Neural cell (in vitro differentiated cells): ENCODE measurements around the gene ARHGEF7. TPM values are rescaled to one million over a fixed set of nuclear protein-coding genes. Genes with fewer than 3 reads are reported as not detected.

ENCODE experiments used
- H2AFZ ChIP-seq: fragments of 200-600, 300-800 bp; sonication (generic), shearing (Covaris generic); 2 replicates; pipeline ENCODE4 v1.6.0; 2014; ENCODE audit warnings: low read depth, mild to moderate bottlenecking, antibody characterized with exemption, low read length, moderate library complexity
- H3F3A ChIP-seq: fragments of 200-600 bp; shearing (Covaris generic); 2 replicates; pipeline ENCODE4 v1.6.1; 2016; ENCODE audit warnings: mild to moderate bottlenecking, moderate library complexity, mixed read lengths, antibody characterized with exemption, low read length; ENCODE audit not compliant: insufficient read depth, poor library complexity, severe bottlenecking
- H3K27ac ChIP-seq: fragments of 200-600, 300-800 bp; sonication (generic), shearing (Covaris generic); 2 replicates; pipeline ENCODE4 v1.5.1; 2014; ENCODE audit warnings: mild to moderate bottlenecking, low read length, moderate library complexity
- H3K27me3 ChIP-seq: fragments of 300-800, 200-600 bp; sonication (generic), shearing (Covaris generic); 2 replicates; pipeline ENCODE4 v1.6.0; 2014; ENCODE audit warnings: mild to moderate bottlenecking, low read depth, low read length, moderate library complexity; ENCODE audit not compliant: insufficient read depth
- H3K36me3 ChIP-seq: fragments of 300-800, 200-600 bp; sonication (generic), shearing (Covaris generic); 2 replicates; pipeline ENCODE4 v1.5.1; 2014; ENCODE audit warnings: mild to moderate bottlenecking, antibody characterized with exemption, low read length, moderate library complexity; ENCODE audit not compliant: insufficient read depth
- H3K4me2 ChIP-seq: fragments of 300-800, 200-600 bp; sonication (generic), shearing (Covaris generic); 2 replicates; pipeline ENCODE4 v1.6.0; 2014; ENCODE audit warnings: mild to moderate bottlenecking, low read length
- H3K4me3 ChIP-seq: fragments of 300-800, 200-600 bp; sonication (generic), shearing (Covaris generic); 2 replicates; pipeline ENCODE4 v1.5.1; 2014; ENCODE audit warnings: mild to moderate bottlenecking, low read length, moderate library complexity
- H3K79me2 ChIP-seq: fragments of 200-600 bp; shearing (Covaris generic); replicated peaks from 2 replicates; pipeline ENCODE4 v1.6.0; 2014; ENCODE audit warnings: mild to moderate bottlenecking, low read length, moderate library complexity; ENCODE audit not compliant: insufficient read depth
- H3K9ac ChIP-seq: fragments of 300-800, 200-600 bp; sonication (generic), shearing (Covaris generic); 2 replicates; pipeline ENCODE4 v1.6.1; 2016; ENCODE audit warnings: mild to moderate bottlenecking, low read length, mixed read lengths
- H3K9me2 ChIP-seq: fragments of 200-600 bp; shearing (Covaris generic); 2 replicates; pipeline ENCODE4 v1.6.1; 2016; ENCODE audit warnings: mild to moderate bottlenecking, low read length, mixed read lengths; ENCODE audit not compliant: insufficient read depth
- H3K9me3 ChIP-seq: fragments of 200-600, 300-800 bp; sonication (generic), shearing (Covaris generic); 2 replicates; pipeline ENCODE4 v1.6.1; 2016; ENCODE audit warnings: mild to moderate bottlenecking, mixed run types, low read length, moderate library complexity, mixed read lengths
- H4K20me1 ChIP-seq: fragments of 200-600 bp; shearing (Covaris generic); 2 replicates; pipeline ENCODE4 v1.6.1; 2016; ENCODE audit warnings: mild to moderate bottlenecking, mixed run types; ENCODE audit not compliant: insufficient read depth
- EP300 ChIP-seq: fragments of 450-650 bp; conservative IDR thresholded peaks from 2 replicates; pipeline ENCODE4 v1.6.1; 2014; ENCODE audit warnings: antibody characterized with exemption, mild to moderate bottlenecking, moderate library complexity; ENCODE audit not compliant: poor library complexity, severe bottlenecking
- EZH2 ChIP-seq: fragments of 200-600, 300-800 bp; shearing (Covaris generic), sonication (generic); IDR thresholded peaks from 2 replicates; pipeline ENCODE4 v1.6.1; 2014; ENCODE audit warnings: antibody characterized with exemption, low read length, borderline replicate concordance, mild to moderate bottlenecking; ENCODE audit not compliant: insufficient read depth, poor library complexity, severe bottlenecking
- MXI1 ChIP-seq: fragments of 450-650 bp; conservative IDR thresholded peaks from 2 replicates; pipeline ENCODE4 v1.6.1; 2014; ENCODE audit warnings: antibody characterized with exemption, mild to moderate bottlenecking; ENCODE audit not compliant: poor library complexity, severe bottlenecking
- POLR2AphosphoS5 ChIP-seq: IDR thresholded peaks from 2 replicates; pipeline ENCODE4 v1.6.1; 2012
- RAD21 ChIP-seq: fragments of 450-650 bp; conservative IDR thresholded peaks from 2 replicates; pipeline ENCODE4 v1.6.1; 2014; ENCODE audit warnings: antibody characterized with exemption, mild to moderate bottlenecking, moderate library complexity
- SMC3 ChIP-seq: fragments of 450-650 bp; conservative IDR thresholded peaks from 2 replicates; pipeline ENCODE4 v1.6.1; 2014; ENCODE audit warnings: antibody characterized with exemption, mild to moderate bottlenecking, moderate library complexity; ENCODE audit not compliant: poor library complexity
- TAF1 ChIP-seq: IDR thresholded peaks from 2 replicates; pipeline ENCODE4 v1.6.1; 2012; ENCODE audit warnings: low read depth
- polyA plus RNA-seq: library from polyadenylated mRNA; depleted of rRNA; stranded (reverse); fragments of >200 nt; gene quantifications from 2 replicates; pipeline ENCODE4 v1.2.3, GENCODE V29; 2014
- TF ChIP-seq, protein P1 (sequence below): fragments of 450-650 bp; IDR thresholded peaks from 2 replicates; pipeline ENCODE4 v1.5.1; 2014; ENCODE audit warnings: antibody characterized with exemption, mild to moderate bottlenecking, moderate library complexity; ENCODE audit not compliant: poor library complexity, severe bottlenecking
- TF ChIP-seq, protein P2 (sequence below): IDR thresholded peaks from 2 replicates; pipeline ENCODE4 v1.6.1; 2012; ENCODE audit warnings: borderline replicate concordance

The ARHGEF7 gene
- polyA plus RNA-seq, 1 donor from 2014 or later, result 155 TPM

DNA sequence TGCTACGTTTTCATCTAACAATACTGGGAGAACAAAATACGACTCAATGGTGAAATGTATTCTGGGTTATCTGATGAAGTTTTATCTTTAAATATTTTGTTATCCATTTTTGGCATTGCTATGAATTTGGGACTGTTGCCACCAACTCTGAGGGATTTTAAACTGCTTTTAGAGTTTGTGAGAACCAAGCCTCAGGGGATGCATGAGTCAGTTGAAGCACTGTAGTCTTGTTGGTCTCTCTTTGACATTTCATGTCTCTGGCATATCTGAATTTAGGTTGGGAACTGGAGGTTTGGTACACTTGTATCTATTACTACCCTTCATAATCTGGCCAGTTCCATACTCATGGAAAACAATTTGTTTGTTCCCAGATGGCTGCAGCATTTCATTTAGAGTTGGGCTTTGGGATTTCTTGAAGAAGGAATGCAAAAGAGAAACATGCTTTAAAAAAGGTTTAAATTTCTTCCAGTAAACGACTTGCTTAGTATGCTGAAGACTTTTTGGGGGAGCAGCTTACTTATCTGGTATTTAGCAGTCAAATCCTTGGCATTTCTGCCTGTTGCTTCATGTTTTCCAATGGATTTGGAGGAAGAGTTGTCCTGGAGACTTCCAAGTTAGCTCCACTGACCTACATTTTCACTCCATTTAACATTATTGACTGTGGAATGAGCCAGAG, 28.9 kb downstream of the ARHGEF7 start:
- Histone ChIP-seq H4K20me1 (no peaks in the 10 kb centered on the region), H3K27me3 (no peaks in the 10 kb centered on the region), H3K4me3 (no peak overlapping the region), H3F3A (no peaks in the 10 kb centered on the region), H3K4me2 (no peak overlapping the region), H3K36me3 (peaks cover 5% of the 10 kb centered on the region), H3K9me2 (no peaks in the 10 kb centered on the region), H2AFZ (no peak overlapping the region), H3K9ac (no peak overlapping the region), H3K27ac (no peak overlapping the region), H3K79me2 (peaks cover 55% of the 10 kb centered on the region), H3K9me3 (no peaks in the 10 kb centered on the region)
- TF ChIP-seq EP300 (no peak), MXI1 (no peak), SMC3 (no peak), TAF1 (no peak)
- TF ChIP-seq, protein P1, sequence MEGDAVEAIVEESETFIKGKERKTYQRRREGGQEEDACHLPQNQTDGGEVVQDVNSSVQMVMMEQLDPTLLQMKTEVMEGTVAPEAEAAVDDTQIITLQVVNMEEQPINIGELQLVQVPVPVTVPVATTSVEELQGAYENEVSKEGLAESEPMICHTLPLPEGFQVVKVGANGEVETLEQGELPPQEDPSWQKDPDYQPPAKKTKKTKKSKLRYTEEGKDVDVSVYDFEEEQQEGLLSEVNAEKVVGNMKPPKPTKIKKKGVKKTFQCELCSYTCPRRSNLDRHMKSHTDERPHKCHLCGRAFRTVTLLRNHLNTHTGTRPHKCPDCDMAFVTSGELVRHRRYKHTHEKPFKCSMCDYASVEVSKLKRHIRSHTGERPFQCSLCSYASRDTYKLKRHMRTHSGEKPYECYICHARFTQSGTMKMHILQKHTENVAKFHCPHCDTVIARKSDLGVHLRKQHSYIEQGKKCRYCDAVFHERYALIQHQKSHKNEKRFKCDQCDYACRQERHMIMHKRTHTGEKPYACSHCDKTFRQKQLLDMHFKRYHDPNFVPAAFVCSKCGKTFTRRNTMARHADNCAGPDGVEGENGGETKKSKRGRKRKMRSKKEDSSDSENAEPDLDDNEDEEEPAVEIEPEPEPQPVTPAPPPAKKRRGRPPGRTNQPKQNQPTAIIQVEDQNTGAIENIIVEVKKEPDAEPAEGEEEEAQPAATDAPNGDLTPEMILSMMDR, result no peak
- TF ChIP-seq, protein P2, sequence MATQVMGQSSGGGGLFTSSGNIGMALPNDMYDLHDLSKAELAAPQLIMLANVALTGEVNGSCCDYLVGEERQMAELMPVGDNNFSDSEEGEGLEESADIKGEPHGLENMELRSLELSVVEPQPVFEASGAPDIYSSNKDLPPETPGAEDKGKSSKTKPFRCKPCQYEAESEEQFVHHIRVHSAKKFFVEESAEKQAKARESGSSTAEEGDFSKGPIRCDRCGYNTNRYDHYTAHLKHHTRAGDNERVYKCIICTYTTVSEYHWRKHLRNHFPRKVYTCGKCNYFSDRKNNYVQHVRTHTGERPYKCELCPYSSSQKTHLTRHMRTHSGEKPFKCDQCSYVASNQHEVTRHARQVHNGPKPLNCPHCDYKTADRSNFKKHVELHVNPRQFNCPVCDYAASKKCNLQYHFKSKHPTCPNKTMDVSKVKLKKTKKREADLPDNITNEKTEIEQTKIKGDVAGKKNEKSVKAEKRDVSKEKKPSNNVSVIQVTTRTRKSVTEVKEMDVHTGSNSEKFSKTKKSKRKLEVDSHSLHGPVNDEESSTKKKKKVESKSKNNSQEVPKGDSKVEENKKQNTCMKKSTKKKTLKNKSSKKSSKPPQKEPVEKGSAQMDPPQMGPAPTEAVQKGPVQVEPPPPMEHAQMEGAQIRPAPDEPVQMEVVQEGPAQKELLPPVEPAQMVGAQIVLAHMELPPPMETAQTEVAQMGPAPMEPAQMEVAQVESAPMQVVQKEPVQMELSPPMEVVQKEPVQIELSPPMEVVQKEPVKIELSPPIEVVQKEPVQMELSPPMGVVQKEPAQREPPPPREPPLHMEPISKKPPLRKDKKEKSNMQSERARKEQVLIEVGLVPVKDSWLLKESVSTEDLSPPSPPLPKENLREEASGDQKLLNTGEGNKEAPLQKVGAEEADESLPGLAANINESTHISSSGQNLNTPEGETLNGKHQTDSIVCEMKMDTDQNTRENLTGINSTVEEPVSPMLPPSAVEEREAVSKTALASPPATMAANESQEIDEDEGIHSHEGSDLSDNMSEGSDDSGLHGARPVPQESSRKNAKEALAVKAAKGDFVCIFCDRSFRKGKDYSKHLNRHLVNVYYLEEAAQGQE, result no peak

DNA sequence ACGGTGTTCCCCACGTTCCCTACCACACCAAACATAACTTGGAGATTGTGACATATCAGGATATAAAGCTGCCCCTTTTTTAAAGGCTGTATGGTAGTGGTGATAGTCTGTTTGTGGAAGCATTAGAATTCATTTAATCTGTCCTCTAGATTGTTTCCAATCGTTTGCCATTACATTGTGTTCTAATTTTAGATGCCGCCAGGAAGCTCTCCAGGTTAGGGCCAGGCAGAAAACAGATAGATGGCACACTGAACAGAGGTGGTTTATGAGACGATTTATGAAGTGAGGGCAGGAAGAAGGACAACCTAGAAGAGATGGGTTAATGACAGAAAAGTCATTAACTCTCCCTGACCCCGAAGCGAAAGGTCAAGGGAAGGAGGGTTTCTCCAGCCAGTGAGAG, 30.0 kb downstream of the ARHGEF7 start:
- TF ChIP-seq RAD21, result no peak
- TF ChIP-seq, protein P2, result no peak
- TF ChIP-seq MXI1, result no peak
- TF ChIP-seq TAF1, result no peak
- no peak for TF ChIP-seq SMC3
- no peak for TF ChIP-seq EZH2
- TF ChIP-seq POLR2AphosphoS5, result no peak
- TF ChIP-seq EP300, result no peak
- TF ChIP-seq, protein P1, result no peak
- H3K79me2 ChIP-seq, result peaks cover 64% of the 10 kb centered on the region
- no peak overlapping the region for H2AFZ ChIP-seq
- peaks cover 5% of the 10 kb centered on the region for H3K36me3 ChIP-seq
- H3F3A ChIP-seq, result no peaks in the 10 kb centered on the region
- no peaks in the 10 kb centered on the region for H3K27me3 ChIP-seq
- no peak overlapping the region for H3K4me2 ChIP-seq
- H3K9ac ChIP-seq, result no peak overlapping the region
- no peaks in the 10 kb centered on the region for H3K9me2 ChIP-seq
- H3K9me3 ChIP-seq, result no peaks in the 10 kb centered on the region
- no peaks in the 10 kb centered on the region for H4K20me1 ChIP-seq
- no peak overlapping the region for H3K27ac ChIP-seq
- no peak overlapping the region for H3K4me3 ChIP-seq
